Smooth muscle cell (in vitro differentiated cells): ENCODE data around the gene USP6NL. TPM values are rescaled to one million over a fixed set of nuclear protein-coding genes. Genes with fewer than 3 reads are reported as not detected.

Experiments used
- DNase-seq: peaks from one replicate; lab custom pipeline; 2025; ENCODE audit not compliant: unreplicated experiment; lab: John Stamatoyannopoulos, UW
- H2AFZ ChIP-seq: fragments of 200-600 bp; sonication (generic); 2 replicates; pipeline ENCODE4 v1.6.0; 2016; ENCODE audit warnings: antibody characterized with exemption, low read depth, mild to moderate bottlenecking
- H3F3A ChIP-seq: fragments of 200-600 bp; sonication (generic); 2 replicates; pipeline ENCODE4 v1.6.0; 2017; ENCODE audit warnings: antibody characterized with exemption, low read depth
- H3K27ac ChIP-seq: fragments of 200-600 bp; sonication (generic); 2 replicates; pipeline ENCODE4 v1.5.1; 2016; ENCODE audit warnings: low read depth, mild to moderate bottlenecking
- H3K27me3 ChIP-seq: fragments of 200-600 bp; sonication (generic); 2 replicates; pipeline ENCODE4 v1.6.1; 2016; ENCODE audit warnings: low read depth, mild to moderate bottlenecking
- H3K36me3 ChIP-seq: fragments of 200-600 bp; sonication (generic); 2 replicates; pipeline ENCODE4 v1.5.1; 2016; ENCODE audit warnings: low read depth
- H3K4me1 ChIP-seq: fragments of 200-600 bp; sonication (generic); 2 replicates; pipeline ENCODE4 v1.5.1; 2016; ENCODE audit warnings: low read depth
- H3K4me2 ChIP-seq: fragments of 200-600 bp; sonication (generic); 2 replicates; pipeline ENCODE4 v1.6.0; 2016; ENCODE audit warnings: mild to moderate bottlenecking
- H3K4me3 ChIP-seq: fragments of 200-600 bp; sonication (generic); 2 replicates; pipeline ENCODE4 v1.5.1; 2016; ENCODE audit warnings: mild to moderate bottlenecking
- H3K79me2 ChIP-seq: fragments of 200-600 bp; sonication (generic); 2 replicates; pipeline ENCODE4 v1.6.0; 2016; ENCODE audit warnings: low read depth, mild to moderate bottlenecking
- H3K9ac ChIP-seq: fragments of 200-600 bp; sonication (generic); 2 replicates; pipeline ENCODE4 v1.6.0; 2016; ENCODE audit warnings: low read depth
- H3K9me3 ChIP-seq: fragments of 200-600 bp; sonication (generic); replicated peaks from 2 replicates; pipeline ENCODE4 v1.5.1; 2016; ENCODE audit warnings: low read depth
- H4K20me1 ChIP-seq: fragments of 200-600 bp; sonication (generic); 2 replicates; pipeline ENCODE4 v1.6.0; 2016; ENCODE audit warnings: low read depth
- CTCF ChIP-seq: fragments of 200-600 bp; sonication (generic); IDR thresholded peaks from 2 replicates; pipeline ENCODE4 v1.5.1; 2017; ENCODE audit warnings: borderline replicate concordance, mild to moderate bottlenecking, antibody characterized with exemption; ENCODE audit not compliant: insufficient read depth, poor library complexity, severe bottlenecking
- WGBS: methylation state at CpG from one replicate; pipeline ENCODE4 v1.1.7; 2016; ENCODE audit warnings: low lambda C conversion rate; 5-methylcytosine and 5-hydroxymethylcytosine counted together
- polyA plus RNA-seq: library from polyadenylated mRNA; unstranded; fragments of >200 nt; fragmentation: Nextera tagmentation; extraction: Ambion mirVana; gene quantifications from 2 replicates; pipeline ENCODE4 v1.2.1, GENCODE V29; 2016
- total RNA-seq: library from RNA; depleted of rRNA; stranded (reverse); fragments of >200 nt; gene quantifications from 2 replicates; pipeline ENCODE4 v1.2.3, GENCODE V29; 2014

USP6NL gene
- total and polyA plus RNA-seq, 2 experiments from 2014 or later = 12.0 to 32.8 TPM

GRCh38 chr10:11444155-11444530 is 167.3 kb downstream of the USP6NL start:
- WGBS = 96% methylated on average over 11 of the region's 11 CpGs
- H3K4me2 ChIP-seq = no peak overlapping the region
- H3F3A ChIP-seq = no peaks in the 10 kb centered on the region
- TF ChIP-seq CTCF = no peak
- H3K9me3 ChIP-seq = no peaks in the 10 kb centered on the region
- H3K4me3 ChIP-seq = no peak overlapping the region
- no peaks in the 10 kb centered on the region for H4K20me1 ChIP-seq
- H3K27ac ChIP-seq = no peak overlapping the region
- no peaks in the 10 kb centered on the region for H3K79me2 ChIP-seq
- no peaks in the 10 kb centered on the region for H3K36me3 ChIP-seq
- H3K27me3 ChIP-seq = peaks cover 3% of the 10 kb centered on the region
- DNase-seq = no peak
- no peak overlapping the region for H2AFZ ChIP-seq
- no peak overlapping the region for H3K9ac ChIP-seq
- H3K4me1 ChIP-seq = no peaks in the 10 kb centered on the region

GRCh38 chr10:11443468-11444154 is 167.8 kb downstream of the USP6NL start:
- 93% methylated on average over 23 of the region's 23 CpGs for WGBS
- no peak for TF ChIP-seq CTCF

GRCh38 chr10:11442001-11442773 is 169.3 kb downstream of the USP6NL start:
- Histone ChIP-seq H3K36me3 (no peaks in the 10 kb centered on the region), H4K20me1 (no peaks in the 10 kb centered on the region), H3K4me1 (no peaks in the 10 kb centered on the region), H3K27ac (no peak overlapping the region), H2AFZ (no peak overlapping the region), H3K4me2 (no peak overlapping the region), H3F3A (no peaks in the 10 kb centered on the region), H3K9me3 (no peaks in the 10 kb centered on the region), H3K9ac (no peak overlapping the region), H3K79me2 (no peaks in the 10 kb centered on the region), H3K27me3 (peaks cover 3% of the 10 kb centered on the region), H3K4me3 (no peak overlapping the region)
- 94% methylated on average over 16 of the region's 16 CpGs for WGBS
- TF ChIP-seq CTCF = no peak
- no peak for DNase-seq

More at GRCh38 chr10:11443468-11444154, 167.8 kb downstream of the USP6NL start:
- no peak for DNase-seq
- no peak overlapping the region for H2AFZ ChIP-seq
- no peak overlapping the region for H3K27ac ChIP-seq
- H3F3A ChIP-seq = no peaks in the 10 kb centered on the region
- no peaks in the 10 kb centered on the region for H3K4me1 ChIP-seq
- no peak overlapping the region for H3K4me2 ChIP-seq
- peaks cover 3% of the 10 kb centered on the region for H3K27me3 ChIP-seq
- no peaks in the 10 kb centered on the region for H3K79me2 ChIP-seq
- no peak overlapping the region for H3K9ac ChIP-seq
- H3K4me3 ChIP-seq = no peak overlapping the region
- no peaks in the 10 kb centered on the region for H3K36me3 ChIP-seq
- no peaks in the 10 kb centered on the region for H4K20me1 ChIP-seq
- H3K9me3 ChIP-seq = no peaks in the 10 kb centered on the region
